Activated CD8-positive, alpha-beta memory T cell treated with anti-CD3 and anti-CD28 coated beads, Interleukin-2, amount 50 U/mL, for 1 hour (primary cell): Measurements from ENCODE around the gene RSL1D1.
A peak's percentile ranks its signal among the peaks of the same experiment; 100 is the strongest.
"Not testable (repeated sequence)": the region's sequence is repeated elsewhere in the genome, so short reads cannot be mapped to it uniquely, and the experiment has no call there.

Experiments used
- DNase-seq: peaks from one replicate; pipeline ENCODE4 v3.0.0-alpha.2; 2020; ENCODE audit errors: extremely low read depth

RSL1D1 gene

DNA sequence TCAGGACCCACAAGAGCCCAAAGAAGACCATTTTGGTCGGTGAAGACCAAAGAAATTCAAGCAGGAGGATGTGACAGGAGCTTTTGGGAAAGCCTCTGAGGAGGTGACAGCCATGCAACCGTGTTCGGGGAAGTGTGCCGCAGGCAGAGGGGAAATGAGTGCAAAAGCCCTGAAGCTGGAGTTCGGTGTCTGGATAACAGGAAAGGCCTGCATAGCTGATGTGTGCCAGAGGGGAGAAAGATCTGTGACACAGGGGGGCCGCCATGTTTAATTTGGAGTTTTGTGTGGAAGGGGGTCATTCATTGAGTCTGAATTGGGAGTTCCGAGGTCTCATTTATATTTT, 53.4 kb downstream of the RSL1D1 start:
- DNase-seq, result no peak

DNA sequence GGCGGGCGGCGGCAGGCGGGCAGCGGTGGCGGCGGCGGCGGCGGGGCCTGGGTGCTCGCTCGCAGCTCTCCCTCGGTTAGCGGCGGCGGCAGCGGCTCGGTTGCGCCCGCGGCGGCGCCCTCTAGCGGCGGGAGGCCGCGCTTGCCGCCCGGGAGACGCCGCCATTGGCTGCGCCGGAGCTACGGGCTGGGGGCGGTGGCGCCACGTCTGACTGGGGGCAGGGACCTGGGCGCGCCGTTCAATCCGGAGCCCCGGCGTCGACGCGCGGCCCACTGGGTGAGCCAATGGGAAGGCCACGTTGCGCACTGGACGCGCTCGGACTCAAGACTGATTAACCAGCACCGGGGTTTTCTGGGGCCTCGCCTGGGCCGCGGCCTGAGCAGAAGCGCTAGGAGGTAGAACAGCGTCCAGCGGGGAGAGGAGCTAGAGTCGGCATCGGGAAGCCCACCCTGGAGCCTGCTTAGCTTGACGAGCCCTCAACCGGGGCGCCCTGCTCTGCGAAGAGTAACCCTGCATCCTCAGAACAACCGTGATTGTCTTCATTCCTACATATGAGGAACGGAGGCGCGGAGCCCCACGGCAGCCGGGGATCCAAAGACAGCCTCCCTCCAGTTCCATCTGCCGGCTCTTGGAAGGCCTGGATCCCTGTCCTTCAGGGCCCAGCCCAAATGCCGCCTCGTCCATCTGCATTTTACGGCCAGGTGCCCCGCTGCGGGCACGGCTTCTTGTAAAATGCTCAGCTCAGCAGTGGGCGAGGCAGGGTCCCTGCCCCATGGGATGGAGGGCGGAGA, 54.0 kb downstream of the RSL1D1 start, which contains the start of gene ZC3H7A:
Gene ZC3H7A (minus strand): TSS at position 93 of the 791 bp plus-strand sequence. CDS start 14,904 bp downstream, outside the sequence.
- peak; percentile 70 for DNase-seq

DNA sequence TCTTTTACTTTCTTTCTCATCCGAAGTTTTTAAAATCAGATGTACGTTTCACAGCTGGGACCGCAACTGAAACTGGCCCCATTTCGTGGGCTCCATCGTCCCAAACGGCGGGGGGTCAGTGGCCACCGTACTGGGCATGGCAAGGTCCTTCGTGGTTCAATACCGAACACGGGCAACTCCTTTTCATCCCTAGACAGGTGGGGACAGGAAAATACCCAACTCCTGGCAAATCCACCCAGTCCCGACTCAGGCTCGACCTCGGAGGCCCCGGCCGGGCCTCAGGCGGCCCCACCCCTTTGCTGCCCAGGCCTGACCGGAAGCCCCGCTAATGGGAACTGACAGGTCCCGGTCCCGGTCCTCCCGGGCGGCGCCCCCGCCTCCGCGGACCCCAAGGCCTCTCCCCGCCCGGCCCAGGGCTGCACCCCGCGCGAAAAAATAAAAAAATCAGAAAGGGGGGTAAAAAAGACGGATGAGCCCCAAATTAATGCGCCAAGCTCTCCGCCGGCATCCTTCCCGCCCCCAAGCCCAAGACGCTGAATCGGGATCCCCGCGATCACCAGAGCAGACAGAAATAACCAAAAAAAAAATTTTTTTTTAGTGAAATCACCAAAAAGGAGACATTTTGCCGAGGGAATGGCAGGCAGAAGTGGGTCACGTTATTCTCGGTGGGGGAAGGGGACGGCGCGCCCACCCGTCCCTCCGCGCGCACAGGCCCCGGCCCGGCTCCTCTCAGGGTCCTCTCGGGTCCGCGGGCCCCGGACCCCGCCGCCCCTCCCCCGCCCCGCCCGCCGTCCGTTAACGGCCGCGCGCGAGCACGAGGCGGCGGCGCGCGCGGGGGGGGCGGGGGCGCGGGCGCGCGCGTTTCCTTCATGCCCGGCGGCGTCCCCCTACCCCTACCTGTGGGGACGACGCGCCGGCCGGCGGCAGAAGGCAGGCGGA, 54.8 kb downstream of the RSL1D1 start:
- DNase-seq, result no peak

DNA sequence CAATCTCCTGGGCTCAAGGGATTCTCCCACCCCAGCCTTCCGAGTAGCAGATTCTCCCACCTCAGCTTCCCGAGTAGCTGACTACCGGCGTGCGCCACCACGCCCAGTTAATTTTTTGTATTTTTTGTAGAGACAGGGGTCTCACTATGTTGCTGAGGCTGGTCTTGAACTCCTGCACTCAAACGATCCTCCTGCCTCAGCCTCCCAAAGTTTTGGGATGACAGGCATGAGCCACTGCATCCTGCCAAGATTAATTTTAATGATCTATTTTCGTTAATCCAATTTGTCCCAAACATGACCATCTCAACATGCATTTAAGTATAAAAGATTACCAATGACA, 55.5 kb downstream of the RSL1D1 start:
- no peak for DNase-seq

DNA sequence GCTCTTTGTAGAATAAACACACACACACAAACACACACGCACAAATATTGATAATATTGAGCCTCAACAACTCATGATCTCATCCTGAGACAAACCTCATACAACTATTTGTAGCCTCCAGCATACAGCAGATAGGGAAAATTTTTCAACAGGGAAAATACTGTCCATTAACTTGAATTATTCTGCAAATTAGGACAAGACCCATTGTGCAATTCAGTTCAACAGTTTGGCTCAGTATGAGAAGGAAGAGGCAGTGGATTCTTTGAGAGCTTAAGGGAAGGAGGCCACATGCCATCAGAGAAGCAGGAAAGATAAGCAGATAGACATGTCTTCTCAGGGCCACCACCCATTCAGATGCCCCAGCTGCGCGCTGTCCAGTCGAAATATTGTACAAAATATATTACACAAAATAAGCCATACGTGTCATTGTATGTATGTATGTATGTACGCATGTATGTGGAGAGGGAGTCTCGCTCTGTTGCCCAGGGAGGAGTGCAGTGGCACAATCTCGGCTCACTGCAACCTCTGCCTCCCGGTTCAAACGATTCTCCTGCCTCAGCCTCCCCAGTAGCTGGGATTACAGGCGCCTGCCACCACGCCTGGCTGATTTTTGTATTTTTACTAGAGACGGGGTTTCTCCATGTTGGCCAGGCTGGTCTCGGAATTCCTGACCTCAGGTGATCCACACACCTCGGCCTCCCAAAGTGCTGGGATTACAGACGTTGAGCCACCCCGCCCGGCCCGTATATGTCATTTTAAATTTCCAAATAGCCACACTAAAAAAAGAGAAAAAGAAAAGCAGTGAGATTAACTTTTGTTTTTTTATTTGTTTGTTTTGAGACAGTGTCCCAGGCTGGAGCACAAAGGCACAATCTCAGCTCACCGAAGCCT, 56.1 kb downstream of the RSL1D1 start:
- no peak for DNase-seq

DNA sequence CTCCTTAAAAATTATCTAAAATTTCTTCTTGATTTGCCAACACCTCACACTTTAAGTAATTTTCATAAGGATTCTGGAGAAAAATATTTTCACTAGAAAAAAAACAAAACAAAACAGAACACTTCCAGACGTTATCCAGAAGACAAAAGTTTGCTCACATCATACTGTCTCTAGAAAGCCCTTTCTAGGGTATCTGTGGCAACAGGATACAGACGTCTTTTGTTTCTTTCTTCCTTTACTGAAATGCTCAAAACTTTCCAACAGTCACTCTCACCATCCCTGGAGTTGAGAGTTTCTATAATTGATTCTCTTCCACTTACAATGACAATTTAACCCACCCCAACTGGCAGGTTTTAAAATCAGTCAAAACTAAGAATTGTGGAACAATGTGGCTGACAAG, 56.9 kb downstream of the RSL1D1 start:
- no peak for DNase-seq

DNA sequence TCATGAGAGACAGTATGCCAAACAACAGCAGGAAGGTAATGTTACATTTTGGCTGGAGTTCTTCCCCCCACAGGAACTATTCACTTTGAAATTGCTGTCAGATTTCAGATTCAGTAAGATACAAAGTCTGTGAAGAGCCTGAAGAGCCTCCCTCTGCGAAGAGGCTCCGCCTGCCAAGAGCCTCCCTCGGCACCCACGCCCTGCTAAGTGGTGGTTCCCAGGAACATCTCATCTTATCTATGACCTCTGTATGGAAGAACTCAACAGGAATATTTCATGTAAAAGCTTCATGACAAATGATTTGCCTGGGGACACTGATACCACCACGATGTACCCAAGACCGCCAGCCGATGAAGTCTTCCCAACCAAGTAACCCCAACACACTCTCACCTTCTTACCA, 57.5 kb downstream of the RSL1D1 start:
- no peak for DNase-seq

DNA sequence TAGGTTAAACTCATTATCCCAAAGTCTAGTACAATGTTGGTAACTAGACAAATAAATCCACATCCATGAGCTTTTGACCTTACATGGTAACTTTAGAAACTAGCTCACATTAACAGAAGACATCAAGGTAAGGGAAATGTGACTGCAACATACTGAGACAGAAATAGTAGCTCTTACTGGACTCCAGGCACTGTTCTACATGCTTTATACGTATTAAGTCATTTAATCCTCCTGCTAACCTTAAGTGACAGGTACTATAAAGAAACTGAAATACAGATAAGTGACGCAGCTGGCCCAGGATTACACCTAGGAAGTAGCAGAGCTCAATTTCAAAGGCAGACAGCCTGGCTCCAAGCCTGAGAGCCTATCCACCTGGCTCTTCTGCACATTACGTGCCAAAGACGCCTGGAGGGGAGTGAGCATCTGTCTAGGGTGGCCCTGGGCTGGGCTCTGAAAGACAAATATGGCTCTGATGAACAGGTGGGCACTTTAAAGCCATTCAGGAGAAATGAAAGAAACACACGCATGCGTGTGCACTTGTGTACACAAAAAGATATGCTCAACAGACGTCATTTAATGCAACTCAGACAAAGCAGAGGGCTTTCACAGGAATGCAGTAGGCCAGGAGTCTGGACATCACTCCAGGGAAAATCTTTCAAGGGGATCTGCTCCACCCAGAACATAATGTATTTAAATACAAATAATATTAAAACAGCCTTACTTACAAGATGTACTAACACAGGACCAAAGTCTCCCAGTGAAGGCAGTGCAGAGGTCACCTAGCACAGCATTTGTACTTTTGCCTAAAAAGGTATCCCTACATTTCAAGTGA, 58.7 kb downstream of the RSL1D1 start:
- no peak for DNase-seq

DNA sequence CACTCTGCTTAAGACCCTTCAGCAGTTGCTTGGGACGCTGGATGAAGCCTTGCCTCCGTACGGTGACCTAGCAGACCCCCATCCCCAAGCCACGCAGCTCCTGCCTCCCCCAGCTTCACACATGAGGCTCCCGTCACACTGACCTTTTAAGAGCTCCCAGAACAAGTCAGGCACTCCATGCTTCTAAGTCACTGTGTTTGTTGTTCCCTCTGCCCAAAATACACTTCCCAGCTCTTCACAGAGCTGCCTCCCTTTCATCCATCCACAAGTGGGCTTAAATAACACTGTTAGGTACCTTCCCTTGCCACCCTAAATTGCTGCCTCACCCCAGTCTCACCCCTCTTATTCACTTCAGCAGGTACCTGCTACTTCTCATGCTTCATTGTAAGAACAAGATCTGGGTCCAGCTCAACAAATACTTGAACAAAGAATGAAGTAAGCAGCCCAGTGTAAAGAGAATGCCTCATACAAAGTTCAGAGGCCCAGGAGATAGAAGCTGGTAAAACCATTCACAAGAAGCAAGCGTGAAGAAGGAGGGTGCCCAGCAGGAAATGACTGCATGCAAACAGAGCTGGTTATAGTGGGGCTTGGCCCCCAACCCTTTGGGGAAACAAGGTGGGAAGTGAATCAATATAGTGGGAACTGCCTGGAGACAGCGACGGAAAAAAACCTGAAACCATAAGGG, 60.1 kb downstream of the RSL1D1 start:
- no peak for DNase-seq

DNA sequence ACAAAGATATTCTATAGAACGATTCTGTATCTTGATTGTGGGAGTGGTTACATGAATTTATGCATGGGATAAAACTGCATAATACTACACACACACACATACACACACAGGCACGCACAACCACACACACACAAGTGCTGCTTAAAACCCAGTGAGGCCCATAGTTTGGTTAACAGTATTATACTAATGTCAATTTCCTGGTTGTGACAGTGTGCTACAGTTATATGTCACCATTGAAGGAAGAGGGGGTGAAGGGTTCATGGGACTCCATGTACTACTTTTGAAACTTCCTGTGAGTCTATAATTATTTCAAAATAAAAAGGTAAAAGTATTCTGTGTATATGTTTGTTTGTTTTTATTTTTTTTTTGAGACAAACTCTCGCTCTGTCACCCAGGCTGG, 62.4 kb downstream of the RSL1D1 start:
- DNase-seq, result no peak

DNA sequence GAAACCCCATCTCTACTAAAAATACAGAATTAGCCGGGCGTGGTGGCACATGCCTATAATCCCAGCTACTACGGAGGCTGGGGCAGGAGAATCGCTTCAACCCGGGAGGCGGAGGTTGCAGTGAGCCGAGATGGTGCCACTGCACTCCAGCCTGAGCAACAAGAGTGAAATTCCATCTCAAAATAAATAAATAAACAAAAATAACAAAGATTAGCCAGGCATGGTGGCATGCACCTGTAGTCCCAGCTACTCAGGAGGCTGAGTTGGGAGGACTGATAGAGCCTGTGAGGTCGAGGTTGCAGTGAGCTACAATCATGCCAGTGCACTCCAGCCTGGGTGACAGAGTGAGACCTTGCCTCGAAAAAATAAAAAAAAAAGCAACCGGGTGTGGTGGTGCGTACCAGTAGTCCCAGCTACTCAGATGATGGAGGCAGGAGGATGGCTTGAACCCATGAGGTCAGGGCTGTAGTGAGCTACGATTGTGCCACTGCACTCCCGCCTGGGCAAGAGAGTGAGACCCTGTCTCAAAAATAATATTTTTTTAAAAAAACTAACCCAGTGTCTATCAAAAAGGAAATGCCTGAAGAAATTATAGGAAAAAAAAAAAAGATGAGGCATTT, 66.3 kb downstream of the RSL1D1 start:
- not testable (repeated sequence) for DNase-seq

DNA sequence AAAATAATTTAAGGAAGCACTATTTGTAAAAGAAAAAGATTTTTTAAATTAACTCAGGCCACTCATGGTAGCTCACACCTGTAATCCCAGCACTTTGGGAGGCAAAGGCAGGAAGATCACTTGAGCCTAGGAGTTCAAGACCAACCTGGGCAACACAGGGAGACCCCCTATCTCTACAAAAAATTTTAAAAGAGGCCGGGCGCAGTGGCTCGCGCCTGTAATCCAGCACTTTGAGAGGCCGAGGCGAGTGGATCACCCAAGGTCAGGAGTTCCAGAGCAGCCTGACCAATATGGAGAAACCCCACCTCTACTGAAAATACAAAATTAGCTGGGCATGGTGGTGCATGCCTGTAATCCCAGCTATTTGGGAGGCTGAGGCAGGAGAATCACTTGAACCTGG, 67.0 kb downstream of the RSL1D1 start:
- DNase-seq, result not testable (repeated sequence)

DNA sequence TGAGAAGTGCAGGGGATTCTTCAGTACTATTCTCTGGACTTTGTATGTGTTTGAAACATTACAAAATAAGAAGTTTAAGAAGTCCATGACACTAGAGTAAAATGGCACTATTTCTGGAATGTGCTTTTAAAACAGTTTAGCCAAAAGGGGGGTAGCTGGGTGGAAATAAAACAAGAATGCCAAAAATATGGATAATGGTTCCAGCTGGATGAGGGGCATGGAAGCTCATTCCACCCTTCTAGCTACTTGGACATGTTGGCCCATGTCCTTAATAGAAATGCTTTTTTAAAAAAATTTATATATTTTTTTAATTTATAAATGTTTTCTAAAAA, 67.3 kb downstream of the RSL1D1 start:
- DNase-seq, result no peak
